ENCODE measurements around the gene HS1BP3.

HS1BP3 gene

DNA sequence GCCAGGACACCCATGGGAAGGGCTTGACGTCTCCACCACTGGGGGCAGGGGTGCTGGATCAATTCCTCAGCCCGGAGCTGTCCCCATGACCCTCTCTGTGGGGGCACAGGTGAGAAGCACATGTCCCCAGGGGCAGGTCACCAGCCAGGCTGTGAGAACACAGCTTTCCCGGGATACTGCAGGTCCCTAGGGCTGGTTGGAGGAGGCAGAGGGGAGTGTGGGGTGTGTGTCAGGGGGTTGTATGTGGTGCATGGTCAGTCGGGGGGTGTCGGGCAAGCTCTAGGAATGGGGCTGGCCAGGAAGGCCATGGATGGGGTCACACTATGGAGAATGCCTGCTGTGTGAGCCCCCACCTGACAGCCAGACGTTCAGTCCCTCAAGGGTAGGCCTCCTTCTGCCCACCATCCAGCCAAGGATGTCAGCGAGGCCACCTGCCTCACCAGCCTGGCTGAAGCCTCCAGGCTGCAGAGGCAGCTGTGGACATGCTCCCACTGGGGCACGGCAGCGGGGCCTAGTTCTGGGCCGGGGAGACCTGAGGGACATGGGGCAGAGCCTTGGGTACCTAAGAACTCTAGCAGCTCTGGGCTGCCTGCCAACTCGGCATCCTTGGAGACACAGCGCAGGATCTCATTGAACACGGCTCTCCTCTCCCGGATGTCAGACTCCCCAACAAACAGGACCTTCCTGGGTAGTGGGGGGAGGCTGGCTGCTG lies 10.3 kb downstream of the HS1BP3 start:
- H3K27me3 ChIP-seq: no peaks in the 10 kb centered on the region
- H3K9me3 ChIP-seq: no peaks in the 10 kb centered on the region
- peaks cover 48% of the 10 kb centered on the region for H3K4me1 ChIP-seq
- peak overlapping the region; percentile 16; the same call in 1 of the 2 replicates for H3K9ac ChIP-seq
- TF ChIP-seq Cebpa-rat (IDR thresholded peaks at IDR 0.05): no peak
- H3K4me2 ChIP-seq: peak overlapping the region; percentile 66
- peak overlapping the region; percentile 42 for H3K27ac ChIP-seq
- peaks cover 71% of the 10 kb centered on the region for H3K36me3 ChIP-seq
- H4K20me1 ChIP-seq: peaks cover 53% of the 10 kb centered on the region
- H3K4me3 ChIP-seq: no peak overlapping the region

DNA sequence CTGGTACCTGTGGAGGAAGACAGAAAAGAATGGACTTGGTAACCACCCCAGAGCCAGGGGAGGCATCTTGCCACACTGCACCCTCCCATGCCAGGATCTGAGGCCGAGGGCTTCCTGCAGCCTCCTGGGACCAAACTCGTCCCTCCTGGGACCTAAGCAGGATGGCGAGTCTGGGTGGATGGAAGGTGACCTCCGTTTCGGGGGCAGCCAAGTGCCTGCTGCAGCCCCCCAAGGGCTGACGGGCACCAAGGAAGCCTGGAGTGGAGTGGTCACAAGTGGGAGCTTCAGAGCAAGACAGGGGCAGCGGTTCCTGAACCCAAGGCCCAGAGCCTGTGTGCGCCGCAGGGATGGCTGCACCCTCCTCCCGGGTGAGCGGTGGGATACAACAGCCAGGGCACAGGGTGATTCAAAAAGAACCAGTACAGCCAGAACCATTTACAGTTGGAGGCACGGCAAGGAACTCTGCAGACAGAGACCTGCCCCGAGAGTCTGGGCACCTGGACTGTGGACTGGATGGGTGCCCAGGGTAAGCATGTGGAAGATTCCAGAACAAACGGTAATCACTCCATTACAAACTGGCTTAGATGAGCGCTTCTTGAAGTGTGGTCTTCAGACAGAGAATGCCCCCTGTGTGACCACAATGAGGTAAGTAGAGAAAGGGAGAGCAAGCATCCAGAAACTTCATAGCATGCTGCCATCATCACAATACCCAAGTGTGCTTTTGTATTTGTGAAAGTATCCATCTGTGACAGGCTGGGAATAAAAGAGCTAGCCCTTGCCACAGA lies 12.1 kb downstream of the HS1BP3 start:
- no peaks in the 10 kb centered on the region for H3K27me3 ChIP-seq
- peak overlapping the region; percentile 16; the same call in 1 of the 2 replicates for H3K9ac ChIP-seq
- peaks cover 65% of the 10 kb centered on the region for H3K4me1 ChIP-seq
- H3K4me3 ChIP-seq: no peak overlapping the region
- H4K20me1 ChIP-seq: peaks cover 59% of the 10 kb centered on the region
- H3K36me3 ChIP-seq: peaks cover 54% of the 10 kb centered on the region
- TF ChIP-seq Cebpa-rat (IDR thresholded peaks at IDR 0.05): no peak
- H3K4me2 ChIP-seq: peak overlapping the region; percentile 36; the same call in 1 of the 2 replicates
- H3K27ac ChIP-seq: no peak overlapping the region
- H3K9me3 ChIP-seq: no peaks in the 10 kb centered on the region

DNA sequence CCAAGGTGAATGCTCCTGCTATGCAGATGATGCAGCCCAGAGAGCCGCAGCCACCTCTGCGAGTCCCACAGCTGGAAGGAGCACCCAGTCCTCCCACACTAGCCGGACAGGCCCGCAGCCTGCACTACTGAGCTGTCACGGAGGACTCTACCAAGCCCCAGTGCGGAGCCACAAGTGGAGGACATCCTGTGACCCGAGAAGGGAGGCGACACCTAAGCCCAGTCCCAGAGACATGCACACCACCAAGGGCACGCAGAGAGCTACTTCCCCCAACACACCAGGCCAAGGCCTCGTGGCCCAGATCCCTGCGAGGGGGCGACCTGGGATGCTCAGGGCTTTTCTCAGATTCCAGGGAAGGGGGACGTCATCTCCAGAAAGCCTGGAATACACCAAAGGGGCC lies 12.9 kb downstream of the HS1BP3 start:
- Histone ChIP-seq H3K9me3 (no peaks in the 10 kb centered on the region), H3K27me3 (no peaks in the 10 kb centered on the region), H3K36me3 (peaks cover 46% of the 10 kb centered on the region), H3K4me2 (no peak overlapping the region), H3K4me3 (no peak overlapping the region), H4K20me1 (peaks cover 61% of the 10 kb centered on the region), H3K9ac (peak overlapping the region; percentile 16; the same call in 1 of the 2 replicates), H3K27ac (no peak overlapping the region), H3K4me1 (peaks cover 73% of the 10 kb centered on the region)
- no peak for TF ChIP-seq Cebpa-rat (IDR thresholded peaks at IDR 0.05)

DNA sequence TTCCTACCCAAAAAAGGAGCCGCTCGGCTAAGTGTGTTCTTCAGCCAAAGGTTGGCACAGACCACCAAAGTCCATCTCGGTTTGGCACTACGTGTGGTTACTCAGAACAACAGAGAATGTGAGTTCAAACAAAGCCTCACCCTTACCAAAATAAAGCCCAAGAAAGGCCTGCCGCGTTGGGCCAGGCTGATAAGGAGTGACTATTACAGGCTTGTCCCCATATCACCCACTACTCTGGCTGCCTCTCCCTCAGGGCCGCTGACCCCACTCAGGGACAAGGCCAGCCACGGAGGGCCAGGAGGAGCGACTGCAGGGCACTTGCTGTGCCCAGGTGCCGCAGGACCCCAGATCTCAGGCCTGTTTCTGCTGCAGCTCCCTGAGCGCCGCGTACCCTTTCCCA lies 13.8 kb downstream of the HS1BP3 start:
- H3K27ac ChIP-seq: no peak overlapping the region
- no peak overlapping the region for H3K9ac ChIP-seq
- peaks cover 53% of the 10 kb centered on the region for H4K20me1 ChIP-seq
- no peak overlapping the region for H3K4me2 ChIP-seq
- peaks cover 73% of the 10 kb centered on the region for H3K4me1 ChIP-seq
- no peak for TF ChIP-seq Cebpa-rat (IDR thresholded peaks at IDR 0.05)
- H3K27me3 ChIP-seq: no peaks in the 10 kb centered on the region
- no peak overlapping the region for H3K4me3 ChIP-seq
- H3K36me3 ChIP-seq: peaks cover 46% of the 10 kb centered on the region
- H3K9me3 ChIP-seq: no peaks in the 10 kb centered on the region

DNA sequence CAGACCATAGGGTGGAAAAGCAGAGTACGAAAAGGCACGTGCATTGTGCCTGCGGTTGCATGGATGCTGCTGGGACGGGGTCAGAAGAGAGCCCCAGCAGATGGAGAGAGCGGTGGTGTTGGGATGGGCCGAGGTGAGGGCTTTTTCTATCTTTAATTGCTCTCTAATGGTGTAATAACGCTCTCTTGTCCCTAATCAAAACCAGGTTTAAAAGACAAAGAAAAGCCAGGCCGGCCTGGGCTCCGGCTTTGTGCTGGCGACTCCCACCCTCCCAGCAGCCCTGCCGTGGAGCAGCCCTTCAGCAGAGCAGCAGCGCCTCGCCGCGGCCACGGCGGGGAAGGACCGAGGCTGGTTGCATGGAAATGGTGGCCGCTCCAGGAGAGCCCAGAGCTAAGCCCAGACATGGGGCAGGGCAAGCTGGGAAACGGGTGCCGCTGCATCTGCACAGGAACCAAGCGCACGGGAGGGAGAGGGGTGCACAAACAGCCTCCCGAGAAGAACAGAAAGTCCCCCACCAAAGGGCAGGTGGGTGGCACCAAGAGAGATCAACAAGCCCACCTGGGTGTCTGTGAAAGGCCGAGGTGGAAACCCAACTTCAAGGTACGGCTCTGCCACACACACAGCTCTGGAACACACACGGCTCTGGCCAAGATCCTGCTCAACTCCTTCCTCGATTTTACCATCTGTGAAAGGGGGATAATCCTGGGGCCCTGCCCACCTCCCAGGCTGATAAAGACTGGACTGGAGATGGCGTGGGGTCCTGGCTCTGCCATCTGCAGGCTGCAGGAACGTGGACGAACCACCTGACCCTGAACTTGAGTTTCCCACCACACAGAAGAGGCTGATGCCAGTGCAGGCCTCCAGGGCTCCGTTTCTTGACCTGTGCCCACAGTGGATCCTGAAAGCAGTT lies 15.0 kb downstream of the HS1BP3 start:
- Histone ChIP-seq H3K36me3 (peaks cover 47% of the 10 kb centered on the region), H4K20me1 (peaks cover 43% of the 10 kb centered on the region), H3K27me3 (no peaks in the 10 kb centered on the region), H3K27ac (no peak overlapping the region), H3K4me3 (no peak overlapping the region), H3K4me1 (peaks cover 67% of the 10 kb centered on the region), H3K9ac (no peak overlapping the region), H3K4me2 (peak overlapping the region; percentile 81), H3K9me3 (no peaks in the 10 kb centered on the region)
- no peak for TF ChIP-seq Cebpa-rat (IDR thresholded peaks at IDR 0.05)

DNA sequence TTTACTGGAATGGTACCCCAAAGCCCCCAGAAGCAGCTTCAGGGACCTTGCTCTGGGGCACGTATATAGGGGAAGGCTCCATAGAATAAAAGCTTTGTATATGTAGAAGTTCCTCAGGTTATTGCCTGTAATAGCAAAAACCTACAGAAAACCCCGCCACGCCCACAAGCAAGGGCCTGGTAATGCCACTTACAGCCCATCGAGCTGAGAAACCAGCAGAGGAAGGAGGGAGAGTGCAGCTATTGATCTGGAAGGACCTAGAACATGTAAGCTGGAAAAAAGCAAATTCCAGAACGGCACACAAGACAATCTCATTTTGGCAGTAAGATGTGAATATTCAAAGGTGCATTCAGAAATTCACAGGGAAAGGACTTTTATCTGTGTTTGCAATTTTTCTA lies 15.8 kb downstream of the HS1BP3 start:
- Histone ChIP-seq H4K20me1 (peaks cover 42% of the 10 kb centered on the region; the same call in 1 of the 2 replicates), H3K4me1 (peaks cover 59% of the 10 kb centered on the region), H3K9me3 (no peaks in the 10 kb centered on the region), H3K4me2 (peak overlapping the region; percentile 81), H3K4me3 (no peak overlapping the region), H3K27ac (no peak overlapping the region), H3K9ac (no peak overlapping the region; the same call in 1 of the 2 replicates), H3K36me3 (peaks cover 45% of the 10 kb centered on the region), H3K27me3 (no peaks in the 10 kb centered on the region)
- no peak for TF ChIP-seq Cebpa-rat (IDR thresholded peaks at IDR 0.05)

DNA sequence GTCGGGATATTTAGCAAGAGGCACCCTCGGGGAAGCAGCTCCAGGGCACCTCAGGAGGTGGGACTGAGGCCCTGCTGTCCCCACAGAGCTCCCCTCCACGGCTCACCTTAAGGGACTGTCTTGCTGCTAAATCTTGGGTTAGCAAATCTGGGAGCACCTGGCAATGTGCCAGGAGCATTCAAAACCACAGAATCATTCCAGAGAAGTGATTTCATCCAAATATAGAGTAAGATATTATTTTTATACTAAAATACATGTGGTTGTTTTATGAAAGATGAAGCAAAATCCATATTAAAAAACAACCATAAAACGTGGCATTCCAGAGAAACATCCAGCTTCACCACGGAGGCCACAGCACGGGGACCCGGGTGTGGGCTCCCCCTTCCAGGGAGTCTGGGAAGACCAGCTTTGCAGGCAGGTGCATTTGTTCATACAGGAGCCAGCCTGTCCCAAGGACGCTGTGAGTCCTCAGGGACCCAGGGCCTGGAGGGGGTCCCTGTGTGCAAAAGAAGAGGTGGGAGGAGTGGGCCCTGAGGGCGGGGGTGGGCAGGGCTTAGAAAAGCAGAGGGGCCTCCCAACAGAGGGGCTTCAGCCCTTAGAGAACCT lies 16.3 kb downstream of the HS1BP3 start:
- Histone ChIP-seq H3K4me1 (peaks cover 54% of the 10 kb centered on the region), H3K9me3 (no peaks in the 10 kb centered on the region), H3K27me3 (no peaks in the 10 kb centered on the region), H3K9ac (peak overlapping the region; percentile 1; the same call in 1 of the 2 replicates), H3K4me3 (no peak overlapping the region), H3K36me3 (peaks cover 42% of the 10 kb centered on the region), H3K27ac (peak overlapping the region; percentile 7; the same call in 1 of the 2 replicates), H4K20me1 (peaks cover 42% of the 10 kb centered on the region; the same call in 1 of the 2 replicates), H3K4me2 (peak overlapping the region; percentile 81)
- TF ChIP-seq Cebpa-rat (IDR thresholded peaks at IDR 0.05): no peak

DNA sequence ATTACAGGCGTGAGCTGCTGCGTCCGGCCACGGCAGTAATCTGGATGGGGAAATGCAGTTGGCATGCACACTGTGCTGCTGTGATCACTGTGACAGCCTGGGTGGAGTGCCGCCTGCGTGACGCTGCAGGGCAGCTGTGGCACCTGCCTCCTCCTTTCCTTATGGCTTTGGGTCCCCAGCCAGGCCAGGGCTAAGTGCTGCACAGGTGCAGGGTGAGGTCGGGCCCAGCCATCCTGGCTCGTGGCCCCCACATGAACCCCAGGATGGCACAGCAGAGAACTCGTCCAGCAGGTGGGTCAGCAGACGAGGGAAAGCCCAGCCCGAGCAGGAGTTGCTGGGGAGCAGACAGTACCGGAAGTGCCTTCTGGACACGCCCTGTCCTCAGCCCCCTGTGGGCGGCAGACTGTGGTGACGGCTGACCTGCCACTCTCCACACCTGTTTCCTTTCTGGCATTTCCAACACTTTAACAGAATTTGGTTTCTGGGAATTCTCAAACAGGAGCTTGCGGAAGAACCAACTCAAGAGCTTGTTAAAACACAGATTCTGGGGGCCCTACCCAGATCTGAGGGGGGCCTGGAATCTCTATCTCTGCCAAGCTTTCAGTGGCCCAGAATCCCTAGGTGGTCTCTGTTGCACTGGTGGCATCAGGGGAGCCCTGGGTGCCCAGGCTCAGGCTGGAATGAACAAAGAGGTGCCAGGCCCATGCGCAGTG lies 16.9 kb downstream of the HS1BP3 start:
- Histone ChIP-seq H3K27ac (peak overlapping the region; percentile 7; the same call in 1 of the 2 replicates), H3K9ac (0 out of 2 replicates have a peak overlapping the region, but pooled peaks have one; percentile 1), H3K9me3 (no peaks in the 10 kb centered on the region), H3K36me3 (peaks cover 39% of the 10 kb centered on the region; the same call in 1 of the 2 replicates), H3K4me2 (peak overlapping the region; percentile 81), H3K4me3 (no peak overlapping the region), H3K4me1 (peaks cover 49% of the 10 kb centered on the region), H4K20me1 (peaks cover 37% of the 10 kb centered on the region; the same call in 1 of the 2 replicates), H3K27me3 (no peaks in the 10 kb centered on the region)
- TF ChIP-seq Cebpa-rat (IDR thresholded peaks at IDR 0.05): no peak

All from BLaER1 (cell line).